Measurements from ENCODE around the gene UBAC1.

Gene UBAC1

DNA sequence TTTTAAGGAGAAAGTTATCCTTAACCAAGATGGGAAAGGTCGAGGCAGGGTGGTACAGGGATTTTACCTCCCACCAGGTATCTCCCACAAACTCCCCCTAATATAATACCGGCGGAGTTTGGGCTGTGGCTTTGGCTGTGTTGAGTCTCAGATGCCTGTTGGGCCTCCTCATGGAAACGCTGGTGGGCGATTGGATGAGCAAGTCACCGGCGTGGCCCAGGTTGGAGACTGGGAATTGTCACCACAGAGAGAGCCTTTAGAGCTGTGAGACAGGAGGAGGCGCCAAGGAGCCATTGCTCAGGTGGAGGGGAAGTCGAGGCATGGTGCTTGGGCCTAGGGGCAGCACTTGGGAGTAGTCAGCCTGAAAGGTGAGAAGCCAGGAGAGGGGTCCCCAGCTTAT is 50.4 kb downstream of the UBAC1 start:
- no peak overlapping the region for H3K27ac ChIP-seq
- no peak for TF ChIP-seq ZFX (IDR thresholded peaks at IDR 0.05)
- TF ChIP-seq, protein P1, sequence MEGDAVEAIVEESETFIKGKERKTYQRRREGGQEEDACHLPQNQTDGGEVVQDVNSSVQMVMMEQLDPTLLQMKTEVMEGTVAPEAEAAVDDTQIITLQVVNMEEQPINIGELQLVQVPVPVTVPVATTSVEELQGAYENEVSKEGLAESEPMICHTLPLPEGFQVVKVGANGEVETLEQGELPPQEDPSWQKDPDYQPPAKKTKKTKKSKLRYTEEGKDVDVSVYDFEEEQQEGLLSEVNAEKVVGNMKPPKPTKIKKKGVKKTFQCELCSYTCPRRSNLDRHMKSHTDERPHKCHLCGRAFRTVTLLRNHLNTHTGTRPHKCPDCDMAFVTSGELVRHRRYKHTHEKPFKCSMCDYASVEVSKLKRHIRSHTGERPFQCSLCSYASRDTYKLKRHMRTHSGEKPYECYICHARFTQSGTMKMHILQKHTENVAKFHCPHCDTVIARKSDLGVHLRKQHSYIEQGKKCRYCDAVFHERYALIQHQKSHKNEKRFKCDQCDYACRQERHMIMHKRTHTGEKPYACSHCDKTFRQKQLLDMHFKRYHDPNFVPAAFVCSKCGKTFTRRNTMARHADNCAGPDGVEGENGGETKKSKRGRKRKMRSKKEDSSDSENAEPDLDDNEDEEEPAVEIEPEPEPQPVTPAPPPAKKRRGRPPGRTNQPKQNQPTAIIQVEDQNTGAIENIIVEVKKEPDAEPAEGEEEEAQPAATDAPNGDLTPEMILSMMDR (conservative IDR thresholded peaks at IDR 0.05) = no peak

DNA sequence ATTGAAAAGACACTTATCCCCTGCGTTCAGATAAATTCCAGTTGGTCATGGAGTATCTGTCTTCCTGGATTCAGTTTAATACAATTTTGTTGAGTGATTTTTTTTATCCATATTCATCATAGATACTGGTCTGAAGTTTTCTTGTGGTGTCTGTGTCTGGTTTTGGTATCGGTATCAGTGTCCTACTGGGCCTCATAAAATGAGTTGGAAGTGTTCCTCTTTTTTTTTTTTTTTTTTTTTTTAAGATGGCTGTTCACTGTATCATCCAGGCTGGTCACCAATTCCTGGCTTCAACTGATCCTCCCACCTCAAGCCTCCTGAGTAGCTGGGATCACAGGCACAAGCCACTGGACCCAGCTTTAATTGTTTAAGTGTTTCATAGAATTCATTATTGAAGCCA is 51.0 kb downstream of the UBAC1 start:
- no peak overlapping the region for H3K27ac ChIP-seq

GRCh38 chr9:135909371-135909770 is 51.8 kb downstream of the UBAC1 start:
- no peak for TF ChIP-seq ZFX (IDR thresholded peaks at IDR 0.05)
- TF ChIP-seq, protein P1 (conservative IDR thresholded peaks at IDR 0.05) = no peak
- no peak overlapping the region for H3K27ac ChIP-seq

More for the DNA sequence above, 51.0 kb downstream of the UBAC1 start:
- TF ChIP-seq, protein P1 (conservative IDR thresholded peaks at IDR 0.05) = no peak
- no peak for TF ChIP-seq ZFX (IDR thresholded peaks at IDR 0.05)

DNA sequence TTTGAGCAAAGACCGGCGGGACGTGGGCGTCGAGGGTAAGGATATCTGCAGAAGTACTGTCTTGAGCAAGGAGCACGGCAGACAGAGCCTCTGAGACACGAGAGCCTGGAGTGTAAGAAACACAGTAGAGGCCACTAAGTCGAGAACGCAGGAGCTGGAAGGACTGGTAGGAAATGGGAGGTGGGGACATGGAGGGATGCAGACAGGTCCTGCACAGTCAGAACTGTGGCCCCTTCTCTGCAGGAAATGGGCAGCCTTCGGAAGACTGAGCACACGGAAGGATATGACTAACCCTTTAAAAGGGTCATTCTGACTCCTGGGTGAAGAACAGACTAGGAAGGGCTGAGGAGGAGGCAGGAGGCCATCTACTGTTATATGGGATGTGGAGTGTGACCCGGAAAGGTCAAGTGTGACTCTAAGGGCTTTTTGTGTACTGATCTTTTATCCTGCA is 52.4 kb downstream of the UBAC1 start:
- TF ChIP-seq, protein P1 (conservative IDR thresholded peaks at IDR 0.05) = no peak
- no peak for TF ChIP-seq ZFX (IDR thresholded peaks at IDR 0.05)
- H3K27ac ChIP-seq = peak overlapping the region; percentile 81

- peak overlapping the region; percentile 81 for H3K27ac ChIP-seq
- TF ChIP-seq ZFX (IDR thresholded peaks at IDR 0.05) = no peak
- TF ChIP-seq, protein P1 (conservative IDR thresholded peaks at IDR 0.05) = no peak
These were observed 53.0 kb downstream of the UBAC1 start for GRCh38 chr9:135908093-135908753.

DNA sequence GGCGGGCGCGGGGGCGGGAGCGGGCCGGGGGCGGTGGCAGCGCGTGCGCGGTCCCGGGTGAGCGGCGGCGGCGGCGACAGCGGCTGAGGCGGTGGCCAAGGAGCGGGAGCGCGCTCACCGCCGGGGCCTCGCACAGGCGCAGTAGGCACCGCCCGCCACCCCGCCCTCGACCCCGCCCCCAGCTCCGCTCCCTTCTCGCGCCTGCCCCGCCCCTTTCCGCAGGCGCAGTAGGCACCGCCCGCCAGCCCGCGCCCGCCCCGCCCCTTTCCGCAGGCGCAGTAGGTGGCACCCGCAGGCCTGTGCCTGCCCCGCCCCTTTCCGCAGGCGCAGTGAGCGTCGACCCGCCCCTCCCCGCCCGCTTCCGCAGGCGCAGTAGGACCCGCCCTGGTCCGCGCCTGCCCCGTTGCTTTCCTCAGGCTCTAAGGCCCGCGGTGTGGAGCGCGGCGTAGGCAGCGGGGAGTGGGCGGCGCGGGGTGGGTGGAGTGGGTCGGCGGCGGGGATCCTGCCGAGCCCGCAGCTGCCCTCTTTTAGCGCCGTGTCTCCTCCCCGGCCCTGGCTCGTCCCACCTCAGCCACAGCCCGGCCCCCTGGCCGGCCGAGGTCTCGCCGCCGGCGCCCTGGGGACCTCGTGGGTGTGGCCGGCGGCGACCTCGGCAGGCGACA is 53.6 kb downstream of the UBAC1 start, which contains the start of gene CAMSAP1:
Gene CAMSAP1, minus strand, starts transcription at position 116 of the 662 bp plus-strand sequence. CDS start 387 bp downstream, outside the sequence.
- peak; percentile 61; the same call in 1 of the 2 replicates for TF ChIP-seq ZFX (IDR thresholded peaks at IDR 0.05)
- TF ChIP-seq, protein P1 (conservative IDR thresholded peaks at IDR 0.05) = no peak
- H3K27ac ChIP-seq = peak within 1 kb of the TSS; percentile 81

GRCh38 chr9:135907006-135907430 is 54.2 kb downstream of the UBAC1 start:
- TF ChIP-seq ZFX (IDR thresholded peaks at IDR 0.05) = peak; percentile 57
- TF ChIP-seq, protein P1 (conservative IDR thresholded peaks at IDR 0.05) = no peak
- H3K27ac ChIP-seq = peak overlapping the region; percentile 81
